SU-DHL-6 (cell line): ENCODE data around the gene SLC23A2.

ENCODE experiments used
- H2AFZ ChIP-seq: fragments of 200-600 bp; sonication (generic); 2 replicates; pipeline ENCODE4 v1.6.1; 2014; ENCODE audit warnings: low read depth, mild to moderate bottlenecking, moderate library complexity, mixed read lengths, antibody characterized with exemption, low read length; ENCODE audit not compliant: severe bottlenecking
- H3F3A ChIP-seq: fragments of 200-600 bp; shearing (Covaris generic); 2 replicates; pipeline ENCODE4 v1.6.0; 2016; ENCODE audit warnings: antibody characterized with exemption, mild to moderate bottlenecking; ENCODE audit not compliant: insufficient read depth
- H3K27ac ChIP-seq: fragments of 200-600 bp; sonication (generic); 2 replicates; pipeline ENCODE4 v1.5.1; 2016; ENCODE audit warnings: low read depth, mild to moderate bottlenecking, low read length, moderate library complexity, mixed read lengths
- H3K27me3 ChIP-seq: fragments of 200-600 bp; sonication (generic), shearing (Covaris generic); 2 replicates; pipeline ENCODE4 v1.6.0; 2014; ENCODE audit warnings: mild to moderate bottlenecking, low read length
- H3K36me3 ChIP-seq: fragments of 200-600 bp; sonication (generic); 2 replicates; pipeline ENCODE4 v1.6.1; 2014; ENCODE audit warnings: mild to moderate bottlenecking, low read length, mixed read lengths
- H3K4me2 ChIP-seq: fragments of 300-600, 200-600 bp; shearing (Covaris generic), sonication (generic); 2 replicates; pipeline ENCODE4 v1.6.0; 2014; ENCODE audit warnings: low read length, low read depth, mild to moderate bottlenecking; ENCODE audit not compliant: poor library complexity, severe bottlenecking
- H3K4me3 ChIP-seq: fragments of 200-600 bp; sonication (generic); 2 replicates; pipeline ENCODE4 v1.5.1; 2014; ENCODE audit warnings: antibody characterized with exemption, low read length, mild to moderate bottlenecking, mixed read lengths; ENCODE audit not compliant: insufficient read depth, poor library complexity, severe bottlenecking
- H3K79me2 ChIP-seq: fragments of 200-600 bp; sonication (generic); 2 replicates; pipeline ENCODE4 v1.6.1; 2014; ENCODE audit warnings: mild to moderate bottlenecking, low read length, moderate library complexity; ENCODE audit not compliant: insufficient read depth
- H3K9ac ChIP-seq: fragments of 200-600 bp; sonication (generic); 2 replicates; pipeline ENCODE4 v1.7.0; 2014; ENCODE audit warnings: mild to moderate bottlenecking, low read length
- H3K9me2 ChIP-seq: fragments of 200-600 bp; sonication (generic); replicated peaks from 2 replicates; pipeline ENCODE4 v1.6.1; 2014; ENCODE audit warnings: low read length; ENCODE audit not compliant: insufficient read depth
- H3K9me3 ChIP-seq: fragments of 200-600 bp; sonication (generic); 2 replicates; pipeline ENCODE4 v1.6.1; 2014; ENCODE audit warnings: low read length, mixed read lengths; ENCODE audit not compliant: insufficient read depth
- H4K20me1 ChIP-seq: fragments of 200-600 bp; sonication (generic); 2 replicates; pipeline ENCODE4 v1.6.1; 2014; ENCODE audit warnings: low read depth, mild to moderate bottlenecking, antibody characterized with exemption, low read length, moderate library complexity, mixed read lengths
- CTCF ChIP-seq: fragments of 200-600 bp; sonication (generic); IDR thresholded peaks from one replicate; pipeline ENCODE4 v1.5.1; 2017; ENCODE audit warnings: antibody characterized with exemption, mild to moderate bottlenecking, low read length, moderate library complexity; ENCODE audit not compliant: insufficient read depth, poor library complexity, severe bottlenecking
- EZH2phosphoT487 ChIP-seq: fragments of 200-600 bp; sonication (generic), shearing (Covaris generic); conservative IDR thresholded peaks from 2 replicates; pipeline ENCODE4 v1.6.1; 2018; ENCODE audit warnings: mild to moderate bottlenecking, antibody characterized with exemption, low read length, moderate library complexity, mixed read lengths

The SLC23A2 gene

DNA sequence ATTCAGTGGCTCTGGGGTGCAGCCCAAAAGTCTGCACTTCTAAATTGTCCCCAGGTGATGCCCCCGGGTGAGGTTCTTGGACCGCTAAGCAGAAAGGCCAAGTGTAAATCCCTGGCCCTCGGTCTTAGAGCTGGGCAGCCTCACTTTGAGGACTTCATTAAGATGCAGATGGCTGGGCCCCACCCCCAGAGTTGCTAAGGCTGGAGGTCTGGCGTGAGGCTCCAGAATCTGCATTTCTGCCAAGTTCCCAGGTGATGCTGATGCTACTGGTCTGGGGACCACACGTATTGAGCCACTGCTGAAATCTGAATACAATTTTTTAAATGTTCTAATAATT is 735 bp upstream of the SLC23A2 start:
- Histone ChIP-seq H3K9me3 (no peaks in the 10 kb centered on the region), H3K79me2 (peaks cover 37% of the 10 kb centered on the region), H3K27me3 (no peaks in the 10 kb centered on the region), H3K27ac (no peak overlapping the region), H2AFZ (peak overlapping the region; percentile 80), H3K4me3 (no peak overlapping the region), H4K20me1 (no peaks in the 10 kb centered on the region), H3K4me2 (peak overlapping the region; percentile 69), H3F3A (peaks cover 18% of the 10 kb centered on the region; the same call in 1 of the 2 replicates), H3K9me2 (no peaks in the 10 kb centered on the region), H3K36me3 (no peaks in the 10 kb centered on the region), H3K9ac (peak overlapping the region; percentile 44)
- no peak for TF ChIP-seq CTCF
- no peak for TF ChIP-seq EZH2phosphoT487

GRCh38 chr20:5000263-5001173 is 792 bp downstream of the SLC23A2 start:
- no peaks in the 10 kb centered on the region for H3K36me3 ChIP-seq
- H3K79me2 ChIP-seq, result peaks cover 51% of the 10 kb centered on the region
- peak overlapping the region; percentile 51 for H3K27ac ChIP-seq
- no peaks in the 10 kb centered on the region for H3K9me2 ChIP-seq
- H4K20me1 ChIP-seq, result no peaks in the 10 kb centered on the region
- H3K27me3 ChIP-seq, result no peaks in the 10 kb centered on the region
- H3K9me3 ChIP-seq, result no peaks in the 10 kb centered on the region
- H3K4me3 ChIP-seq, result peak overlapping the region; percentile 67
- H3F3A ChIP-seq, result peaks cover 18% of the 10 kb centered on the region; the same call in 1 of the 2 replicates
- no peak overlapping the region for H2AFZ ChIP-seq
- H3K4me2 ChIP-seq, result peak overlapping the region; percentile 57
- TF ChIP-seq EZH2phosphoT487 (no peak), CTCF (no peak)
- H3K9ac ChIP-seq, result peak overlapping the region; percentile 82

- H3K4me3 ChIP-seq, result peak overlapping the region; percentile 67
Observed at GRCh38 chr20:4999788-5000187, 1.5 kb downstream of the SLC23A2 start.

More at GRCh38 chr20:4999788-5000187, 1.5 kb downstream of the SLC23A2 start:
- H3F3A ChIP-seq, result peaks cover 18% of the 10 kb centered on the region; the same call in 1 of the 2 replicates
- H4K20me1 ChIP-seq, result no peaks in the 10 kb centered on the region
- H3K9ac ChIP-seq, result peak overlapping the region; percentile 82
- peak overlapping the region; percentile 51 for H3K27ac ChIP-seq
- no peaks in the 10 kb centered on the region for H3K9me3 ChIP-seq
- H2AFZ ChIP-seq, result no peak overlapping the region
- peaks cover 59% of the 10 kb centered on the region for H3K79me2 ChIP-seq
- no peak for TF ChIP-seq EZH2phosphoT487
- no peak for TF ChIP-seq CTCF
- H3K27me3 ChIP-seq, result no peaks in the 10 kb centered on the region
- H3K9me2 ChIP-seq, result no peaks in the 10 kb centered on the region
- H3K4me2 ChIP-seq, result peak overlapping the region; percentile 57
- no peaks in the 10 kb centered on the region for H3K36me3 ChIP-seq
